ENCODE results near the gene AARS1.
"Not testable (repeated sequence)": the region's sequence is repeated elsewhere in the genome, so short reads cannot be mapped to it uniquely, and the experiment has no call there.

Gene AARS1

DNA sequence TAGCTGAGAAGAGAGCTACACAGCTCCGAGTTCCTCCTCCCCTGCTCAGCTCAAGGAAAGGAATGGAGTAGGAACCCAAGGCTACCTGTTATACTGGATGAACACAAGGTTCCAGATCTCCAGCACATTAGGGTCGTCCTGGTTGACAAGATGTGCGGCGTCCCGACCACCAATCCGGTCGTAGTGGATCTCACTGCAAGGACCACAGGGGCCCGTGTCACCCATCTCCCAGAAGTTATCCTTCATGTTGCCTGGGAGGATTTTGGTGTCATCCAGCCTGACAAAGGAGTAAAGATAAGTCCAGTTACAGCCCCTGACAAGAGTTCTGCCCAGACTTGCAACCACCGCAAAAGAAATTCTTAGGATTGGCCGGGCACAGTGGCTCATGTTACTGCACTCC lies 17.6 kb downstream of the AARS1 start:
- DNase-seq (ENCODE audit: low read depth), result no peak

DNA sequence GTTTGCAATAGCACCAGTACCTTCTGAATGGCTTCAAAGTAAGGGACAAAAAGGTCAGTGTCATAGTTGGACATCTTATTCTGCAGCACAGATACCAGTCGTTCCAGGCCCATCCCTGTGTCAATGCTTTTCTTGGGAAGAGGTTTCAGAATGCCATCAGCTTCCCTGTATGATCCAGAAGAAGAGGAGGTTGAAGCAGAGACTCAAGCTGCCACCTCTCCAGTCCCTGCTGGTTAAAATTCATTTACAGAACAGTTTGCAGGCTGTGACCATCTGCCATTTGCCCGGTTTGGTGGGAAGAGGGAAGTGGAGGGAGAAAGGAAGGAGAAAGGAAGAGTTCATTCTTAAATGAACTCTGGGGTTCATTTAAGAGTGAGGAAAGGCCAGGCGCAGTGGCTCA lies 19.1 kb downstream of the AARS1 start:
- DNase-seq (ENCODE audit: low read depth), result no peak

DNA sequence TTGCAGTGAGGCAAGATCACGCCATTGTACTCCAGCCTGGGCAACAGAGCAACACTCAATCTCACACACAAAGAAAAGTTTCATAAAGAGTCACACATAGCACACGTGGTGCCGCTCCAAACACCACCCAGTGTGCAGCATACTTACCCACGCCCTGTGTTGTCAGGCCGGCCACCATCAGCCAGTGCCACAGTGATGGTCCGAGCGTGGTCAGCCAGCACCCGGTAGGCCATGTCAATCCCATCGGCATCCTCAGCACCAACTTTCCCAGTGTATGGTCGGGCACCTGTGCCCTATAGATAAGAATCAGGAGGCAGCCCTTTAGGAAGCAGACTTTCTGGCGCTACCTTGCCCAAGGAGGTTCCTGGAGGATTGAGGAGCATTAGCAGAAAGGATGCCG lies 19.8 kb downstream of the AARS1 start:
- no peak for DNase-seq (ENCODE audit: low read depth)

DNA sequence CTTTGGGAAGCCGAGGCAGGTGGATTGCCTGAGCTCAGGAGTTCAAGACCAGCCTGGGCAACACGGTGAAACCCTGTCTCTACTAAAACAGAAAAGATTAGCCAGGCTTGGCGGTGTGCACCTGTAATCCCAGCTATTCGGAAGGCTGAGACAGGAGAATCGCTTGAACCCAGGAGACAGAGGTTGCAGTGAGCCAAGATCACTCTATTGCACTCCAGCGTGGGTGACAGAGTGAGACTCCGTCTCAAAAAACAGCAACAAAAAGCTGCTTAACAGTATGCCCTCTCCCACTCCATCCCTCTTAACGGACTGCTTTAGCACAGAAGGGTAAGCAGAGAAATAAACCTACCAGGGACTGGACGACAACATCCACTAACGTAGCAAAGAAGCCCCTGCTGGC lies 21.4 kb downstream of the AARS1 start:
- DNase-seq (ENCODE audit: low read depth), result not testable (repeated sequence)

DNA sequence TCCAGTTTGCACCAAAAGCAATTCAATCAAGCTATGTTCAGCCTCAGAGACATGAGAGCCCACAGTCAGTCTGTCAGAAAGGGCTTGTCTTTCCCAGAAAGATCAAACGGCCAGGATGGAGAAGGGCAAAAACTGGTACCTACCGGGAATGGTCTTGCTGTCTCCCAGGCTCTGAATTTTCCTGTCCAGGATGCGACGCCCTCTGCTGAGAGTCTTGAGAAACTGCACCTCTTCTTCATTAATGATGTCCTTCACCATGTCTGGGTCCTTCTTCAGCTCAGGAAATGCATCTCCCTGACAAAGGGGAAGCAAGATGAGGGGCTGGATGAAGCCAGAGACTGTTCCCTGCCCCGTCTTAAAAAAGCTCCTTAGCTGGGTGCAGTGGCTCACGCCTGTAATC lies 21.8 kb downstream of the AARS1 start:
- DNase-seq (ENCODE audit: low read depth), result no peak

DNA sequence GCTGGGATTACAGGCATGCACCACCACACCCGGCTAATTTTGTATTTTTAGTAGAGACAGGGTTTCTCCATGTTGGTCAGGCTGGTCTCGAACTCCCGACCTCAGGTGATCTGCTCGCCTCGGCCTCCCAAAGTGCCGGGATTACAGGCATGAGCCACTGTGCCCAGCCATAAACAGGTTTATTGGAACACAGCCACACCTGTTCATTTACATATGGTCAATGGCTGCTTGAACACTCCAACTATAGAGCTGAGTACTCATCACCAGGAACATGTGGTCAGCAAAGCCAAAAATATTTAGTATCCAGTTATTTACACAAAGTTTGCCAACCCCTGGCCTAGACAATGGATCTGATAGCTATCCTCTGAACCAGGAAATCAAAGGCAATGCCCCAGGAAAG lies 29.4 kb downstream of the AARS1 start:
- not testable (repeated sequence) for DNase-seq (ENCODE audit: low read depth)

DNA sequence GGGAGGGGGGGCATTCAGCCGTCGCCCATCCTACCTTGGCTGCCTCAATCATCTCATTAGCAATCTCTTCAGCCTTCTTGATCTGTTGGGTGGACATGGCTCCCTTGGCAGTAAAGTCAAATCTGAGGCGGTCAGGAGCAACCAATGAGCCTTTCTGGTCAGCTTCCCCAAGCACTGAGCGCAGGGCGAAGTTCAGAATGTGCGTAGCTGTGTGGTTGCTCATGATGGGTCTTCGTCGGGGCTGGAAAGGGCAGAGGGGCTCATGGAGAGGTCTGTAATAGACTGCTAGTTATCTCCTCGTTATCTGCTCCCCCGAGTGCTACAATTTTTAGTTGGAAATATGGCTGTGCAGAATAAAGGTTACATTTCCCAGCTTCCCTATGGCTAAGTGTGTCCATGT lies 30.4 kb downstream of the AARS1 start:
- DNase-seq (ENCODE audit: low read depth), result no peak

DNA sequence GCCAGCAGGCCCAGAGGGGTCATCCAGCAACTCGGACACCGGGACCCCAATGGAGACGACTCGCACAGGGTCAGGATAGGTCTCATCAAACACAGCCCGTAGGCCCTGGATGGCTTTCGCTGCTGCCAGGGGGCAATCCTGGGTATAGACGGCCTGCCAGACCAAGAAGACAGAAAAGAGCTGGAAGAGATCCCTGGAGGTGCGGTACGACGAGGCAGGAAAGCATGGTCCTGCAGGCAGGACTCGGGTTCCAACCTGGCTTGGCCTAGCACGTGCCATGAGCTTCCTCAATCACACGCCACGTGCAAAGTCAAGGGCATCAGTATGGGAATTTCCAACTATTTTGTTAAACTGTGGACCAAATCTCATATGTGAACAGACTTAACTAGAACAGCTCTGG lies 31.2 kb downstream of the AARS1 start:
- no peak for DNase-seq (ENCODE audit: low read depth)

DNA sequence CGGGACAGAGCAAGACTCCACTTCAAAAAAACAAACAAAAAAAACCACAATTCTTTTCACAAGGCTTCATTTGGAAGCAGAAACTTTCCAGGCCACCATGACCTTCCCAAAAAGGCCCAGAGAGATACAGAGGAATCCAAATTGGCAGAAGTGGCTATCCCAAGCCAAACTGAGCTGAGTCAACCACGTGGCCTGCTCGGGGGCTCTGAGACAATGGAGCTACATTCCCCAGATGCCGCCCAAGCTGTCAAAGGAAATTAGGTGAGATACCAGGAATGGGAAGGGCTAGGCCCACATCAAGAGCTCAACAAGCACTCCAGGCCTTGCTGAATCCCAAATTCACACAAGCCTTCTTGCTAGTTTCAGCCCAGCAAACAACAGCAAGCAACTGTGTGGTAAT lies 31.9 kb downstream of the AARS1 start:
- no peak for DNase-seq (ENCODE audit: low read depth)

DNA sequence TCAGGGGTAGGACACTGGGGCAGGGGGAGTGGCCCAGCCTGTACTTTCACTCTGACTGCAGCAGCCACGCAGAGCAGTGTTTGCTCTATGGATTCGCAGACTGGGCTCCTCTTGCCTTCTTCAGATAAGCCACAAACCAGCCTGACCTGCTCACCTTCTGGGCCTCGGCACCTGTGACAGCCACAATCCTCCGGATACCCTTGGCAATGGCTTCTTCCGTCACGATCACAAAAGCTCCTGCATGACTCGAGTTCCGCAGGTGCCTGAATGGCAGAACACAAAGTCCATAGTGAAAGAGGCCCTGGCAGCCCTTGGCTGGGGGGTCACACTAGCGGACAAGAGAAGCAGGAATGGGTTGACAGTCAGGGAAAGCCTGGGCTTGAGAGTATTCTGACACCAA lies 33.7 kb downstream of the AARS1 start:
- DNase-seq (ENCODE audit: low read depth), result no peak

DNA sequence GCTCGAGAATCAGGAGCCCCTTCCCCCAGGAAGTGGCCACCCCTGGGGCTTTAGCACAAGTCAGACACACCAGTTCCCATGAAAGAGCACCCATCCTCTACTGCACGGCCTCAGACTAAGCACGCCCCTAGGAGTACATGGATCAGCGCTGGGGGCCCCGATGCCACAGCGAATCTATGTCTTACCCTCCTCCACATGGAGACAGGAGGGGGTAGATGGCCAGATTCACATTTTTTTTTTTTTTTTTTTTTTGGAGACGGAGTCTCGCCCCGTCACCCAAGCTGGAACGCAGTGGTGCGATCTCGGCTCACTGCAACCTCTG lies 34.4 kb downstream of the AARS1 start:
- no peak for DNase-seq (ENCODE audit: low read depth)

DNA sequence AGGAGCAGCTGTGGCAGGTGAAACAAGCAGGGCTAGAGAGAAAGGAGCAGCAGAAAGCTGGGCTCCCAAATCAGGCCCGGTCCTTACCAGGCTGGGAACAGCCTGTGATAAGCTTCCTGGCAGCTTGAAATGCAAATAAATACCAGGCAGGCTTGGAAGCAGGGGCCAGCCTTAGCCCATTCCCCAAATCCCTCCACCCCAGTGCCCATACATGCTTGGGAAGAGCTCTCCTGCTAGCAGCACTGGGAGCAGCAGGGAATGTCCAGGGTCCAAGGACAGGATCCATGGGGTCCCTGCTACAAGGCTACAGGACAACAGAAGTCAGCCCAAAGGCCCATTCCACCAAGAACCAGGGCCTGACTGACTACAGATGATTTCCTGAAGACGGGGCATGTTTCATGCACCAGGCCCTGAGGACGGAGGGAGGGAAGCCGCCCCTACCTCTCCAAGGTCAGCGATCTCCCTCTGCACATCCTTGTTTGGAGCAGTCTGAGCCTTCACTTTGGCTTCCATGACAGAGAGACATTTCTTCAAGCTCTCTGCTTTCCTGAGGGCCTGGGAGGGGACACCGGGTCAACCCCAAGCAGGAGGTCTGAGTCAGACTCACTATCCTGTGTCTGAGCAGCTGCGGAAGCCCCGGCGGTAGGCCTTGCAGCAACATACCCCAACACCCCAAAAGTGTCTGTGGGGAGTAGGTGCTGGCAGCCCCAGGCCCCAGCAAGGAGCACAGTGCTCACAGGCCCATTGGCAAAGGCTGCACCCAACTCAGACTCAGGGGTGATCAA lies 34.9 kb downstream of the AARS1 start:
- no peak for DNase-seq (ENCODE audit: low read depth)

DNA sequence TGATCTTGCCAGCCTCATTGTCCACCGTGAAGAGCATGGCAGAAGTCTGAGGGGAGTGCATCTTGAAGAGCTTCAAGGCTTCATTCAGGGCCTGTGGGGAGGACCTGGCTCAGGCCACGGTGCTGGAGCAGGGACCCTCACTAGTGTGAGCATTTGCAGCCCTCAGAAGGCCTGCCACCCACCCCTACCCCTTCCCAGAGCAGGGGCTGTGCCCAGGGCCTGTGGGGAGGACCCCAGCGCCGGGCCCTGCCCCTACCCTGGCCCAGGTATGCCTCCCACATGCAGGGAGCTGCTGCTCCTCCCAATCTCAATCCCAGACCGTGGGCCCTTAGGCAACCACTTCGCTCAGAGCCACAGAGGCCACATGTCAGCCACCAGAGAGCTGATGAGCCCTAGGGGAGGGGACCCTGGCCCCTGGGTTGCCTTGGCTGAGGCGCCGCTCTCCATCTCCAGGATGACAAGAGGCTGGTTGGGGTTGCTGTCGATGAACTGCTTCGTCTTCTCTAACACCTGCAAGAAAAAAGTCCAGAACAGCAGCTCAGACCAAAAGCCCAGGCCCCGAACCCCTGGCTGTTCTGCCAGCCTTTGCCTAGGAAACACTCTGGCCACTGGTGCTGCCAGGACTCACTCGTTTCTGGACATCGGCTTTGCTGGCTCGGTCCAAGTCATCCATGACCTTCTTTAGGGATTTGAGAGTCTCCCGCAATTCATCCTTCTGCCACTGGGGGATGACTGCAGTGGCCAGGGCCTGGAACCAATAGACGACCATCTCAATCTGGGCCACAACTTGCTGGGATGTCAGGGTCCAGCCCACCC lies 35.8 kb downstream of the AARS1 start:
- DNase-seq (ENCODE audit: low read depth), result no peak

DNA sequence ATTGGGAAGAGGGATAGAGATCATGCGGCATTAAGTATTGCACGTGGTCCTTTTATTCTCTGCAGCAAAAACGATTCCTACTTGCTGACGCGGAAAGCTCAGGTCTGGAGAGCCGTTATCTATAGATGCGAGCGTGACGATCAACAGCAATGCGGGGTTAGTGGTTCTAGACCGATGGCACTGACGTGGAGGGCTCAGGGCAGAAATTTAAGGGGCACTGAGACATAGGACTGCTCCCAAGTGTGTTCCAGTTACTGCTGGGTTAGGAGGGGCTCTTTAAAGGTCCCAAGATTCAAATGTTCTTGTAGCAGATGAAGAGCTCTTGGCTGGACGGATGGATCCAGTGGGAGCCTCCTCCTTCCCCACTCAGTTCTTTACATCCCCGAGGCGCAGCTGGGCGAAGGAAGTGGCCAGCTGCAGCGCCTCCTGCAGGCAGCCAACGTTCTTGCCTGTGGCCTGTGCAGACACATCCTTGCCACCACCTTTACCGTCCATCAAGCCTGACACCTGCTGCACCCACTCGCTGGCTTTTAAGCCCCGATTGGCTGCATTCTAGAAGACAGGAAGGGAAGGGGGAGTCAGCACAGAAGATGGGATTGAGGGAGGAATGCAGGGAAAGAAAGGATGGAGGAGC lies 36.8 kb downstream of the AARS1 start:
- DNase-seq (ENCODE audit: low read depth), result no peak

DNA sequence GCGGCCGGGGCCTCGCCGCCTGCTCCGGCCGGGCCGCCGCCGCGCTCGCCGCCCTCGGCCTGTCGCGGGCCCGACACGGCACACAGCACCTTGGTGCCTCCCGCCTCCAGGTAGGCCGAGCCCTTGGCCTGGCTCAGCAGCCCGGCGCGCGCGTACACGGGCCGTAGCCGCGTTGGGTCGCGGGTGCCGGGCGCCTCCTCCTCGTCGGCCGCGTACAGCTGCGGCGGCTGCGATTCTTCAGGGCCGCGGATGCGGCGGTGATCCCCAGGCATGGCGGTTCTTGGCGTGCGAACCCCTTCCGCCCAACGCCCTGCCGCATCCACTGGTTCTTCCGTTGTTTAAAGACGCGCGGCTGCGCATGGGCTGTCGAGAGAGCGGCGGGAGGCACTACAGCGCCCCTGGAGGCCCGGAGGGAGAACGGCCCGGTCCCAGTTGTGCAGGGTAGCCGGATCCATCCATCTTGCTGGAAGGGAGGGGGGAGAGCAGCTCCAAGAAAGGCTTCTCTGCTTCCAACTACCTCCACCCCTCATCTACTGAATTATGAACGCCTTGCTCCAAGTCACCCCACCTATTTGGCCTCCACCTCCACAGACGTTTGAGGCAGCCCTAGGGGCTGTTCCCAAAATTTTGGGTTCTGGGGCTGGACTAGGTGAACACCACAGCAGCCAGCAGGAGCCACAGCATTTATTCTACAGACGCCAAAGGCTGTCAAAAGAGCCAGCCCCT lies 37.5 kb downstream of the AARS1 start, which contains the start of gene EXOSC6:
Gene EXOSC6 (minus strand): TSS at position 312 of the 726 bp plus-strand sequence. CDS start 40 bp downstream, at position 272.
- peak; percentile 55 for DNase-seq (ENCODE audit: low read depth)

DNA sequence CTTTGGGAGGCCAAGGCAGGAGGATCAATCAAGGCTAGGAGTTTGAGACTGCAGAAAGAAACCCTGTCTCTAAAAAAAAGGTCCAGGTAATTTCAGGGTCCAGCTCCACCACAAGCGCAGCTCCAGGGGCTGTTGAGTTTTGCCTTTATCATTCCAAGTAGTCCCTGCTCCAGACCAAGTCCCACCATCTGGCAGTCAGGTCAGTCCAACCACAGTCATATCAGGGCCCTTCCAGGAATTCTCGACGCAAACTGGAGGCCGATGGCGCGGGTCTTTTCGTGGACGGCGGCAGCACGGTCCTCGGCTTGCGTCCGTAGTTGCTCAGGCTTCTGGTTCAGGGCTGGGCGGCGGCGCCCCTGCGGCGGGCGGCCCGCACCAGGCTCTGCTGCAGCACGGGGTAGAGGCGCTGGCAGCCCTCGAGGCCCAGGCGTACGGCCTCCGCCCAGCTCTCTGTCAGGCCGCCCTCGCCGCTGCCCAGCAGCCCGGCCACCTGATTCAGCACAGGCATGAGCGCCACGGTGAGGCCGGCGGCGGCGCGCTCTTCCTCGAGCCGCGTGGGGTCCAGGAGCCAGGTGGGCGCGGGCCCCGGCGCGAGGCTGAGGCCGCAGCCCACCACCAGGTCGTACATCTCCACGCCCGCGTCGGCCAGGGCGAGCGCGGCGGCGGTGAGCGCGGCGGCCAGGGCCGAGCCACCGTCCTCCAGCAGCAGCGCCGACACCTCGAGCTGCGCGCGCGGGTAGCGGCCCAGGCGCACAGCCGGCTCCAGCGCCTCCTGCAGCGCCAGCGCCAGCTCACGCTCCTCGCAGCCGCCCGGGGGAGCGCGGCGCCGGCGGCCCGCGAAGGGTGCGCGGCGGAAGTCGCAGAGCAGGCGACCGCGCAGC lies 38.3 kb downstream of the AARS1 start:
- DNase-seq (ENCODE audit: low read depth), result no peak

DNA sequence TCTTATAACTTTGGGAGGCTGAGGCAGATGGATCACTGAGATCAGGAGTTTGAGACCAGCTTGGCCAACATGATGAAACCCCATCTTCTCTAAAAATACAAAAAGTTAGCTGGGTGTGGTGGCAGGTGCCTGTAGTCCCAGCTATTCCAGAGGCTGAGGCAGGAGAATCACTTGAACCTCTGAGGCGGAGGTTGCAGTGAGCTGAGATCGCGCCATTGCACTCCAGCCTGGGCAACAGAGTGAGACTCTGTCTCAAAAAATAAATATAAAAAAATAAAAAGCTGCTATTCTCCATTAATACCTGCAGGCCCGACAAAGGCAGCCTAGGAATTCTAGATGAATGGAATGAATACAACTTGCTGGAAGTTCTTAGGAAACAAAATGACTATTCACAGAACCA lies 39.6 kb downstream of the AARS1 start:
- DNase-seq (ENCODE audit: low read depth), result not testable (repeated sequence)

DNA sequence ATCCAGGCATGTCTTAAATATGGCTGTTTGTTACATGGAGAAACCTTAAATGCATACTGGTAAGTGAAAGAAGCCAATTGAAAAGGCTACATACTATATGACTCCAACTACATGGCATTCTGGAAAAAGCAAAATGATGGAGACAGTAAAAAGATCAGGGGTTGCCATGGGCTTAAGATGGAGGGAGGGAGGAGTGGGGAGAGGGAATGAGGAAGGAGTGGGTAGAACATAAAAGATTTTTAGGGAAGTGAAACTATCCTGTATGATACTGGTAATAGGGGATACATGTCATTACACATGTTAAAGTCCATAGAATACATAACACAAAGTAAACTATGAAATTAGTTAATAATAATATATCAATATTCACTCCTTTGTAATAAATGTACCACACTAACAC lies 50.5 kb downstream of the AARS1 start:
- DNase-seq (ENCODE audit: low read depth), result not testable (repeated sequence)

DNA sequence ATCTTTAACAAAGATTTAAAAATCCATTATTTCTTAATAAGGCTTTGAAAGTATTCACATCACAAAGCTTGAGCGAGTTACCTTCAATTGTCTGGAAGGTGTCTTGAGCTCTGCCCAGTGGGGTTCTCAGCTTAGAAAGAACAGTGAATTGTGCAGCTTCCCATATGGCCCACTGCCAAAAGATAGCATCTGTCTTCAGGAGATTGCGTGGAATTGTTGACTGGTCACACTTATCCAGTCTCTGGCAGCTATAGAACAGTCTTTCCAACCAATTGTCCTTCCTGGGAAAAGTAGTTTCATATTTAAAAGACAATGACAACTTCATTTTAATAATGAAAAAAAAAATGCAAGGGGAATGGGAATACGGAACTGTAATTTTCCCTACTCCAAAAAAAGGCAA lies 57.5 kb downstream of the AARS1 start:
- not testable (repeated sequence) for DNase-seq (ENCODE audit: low read depth)

DNA sequence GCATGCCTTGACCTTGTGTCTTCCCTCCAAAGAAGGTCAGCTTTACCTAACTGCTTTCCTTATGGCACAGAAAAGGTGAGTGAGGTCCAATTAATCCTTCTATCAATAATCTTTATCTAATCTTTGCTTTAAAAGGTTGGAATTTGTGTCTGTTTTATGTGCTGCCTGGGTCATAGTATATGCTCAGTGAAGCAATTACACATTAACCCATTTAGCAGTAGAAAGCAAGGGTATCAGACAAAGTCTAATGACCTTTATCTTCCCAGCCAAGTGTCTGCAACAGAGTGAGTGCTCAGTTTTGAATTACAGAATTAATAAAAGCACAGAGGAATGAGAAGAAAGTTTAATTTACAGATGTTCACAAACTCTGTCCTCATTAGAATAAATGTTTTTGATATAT lies 63.3 kb downstream of the AARS1 start:
- not testable (repeated sequence) for DNase-seq (ENCODE audit: low read depth)

DNA sequence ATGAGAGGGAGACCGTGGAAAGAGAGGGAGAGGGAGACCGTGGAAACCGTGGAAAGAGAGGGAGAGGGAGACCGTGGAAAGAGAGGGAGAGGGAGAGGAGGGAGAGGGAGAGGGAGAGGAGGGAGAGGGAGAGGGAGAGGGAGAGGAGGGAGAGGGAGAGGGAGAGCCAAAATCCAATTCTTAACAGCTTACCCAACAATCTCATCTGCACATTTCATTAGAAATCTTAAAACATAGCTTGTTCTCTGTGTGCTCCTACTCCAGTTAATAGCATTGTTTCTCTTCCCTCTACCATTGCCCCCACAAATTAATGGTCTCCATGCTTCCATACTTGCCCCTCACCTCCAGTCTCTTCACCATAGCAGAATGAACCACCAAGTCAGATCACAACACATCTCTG lies 63.9 kb downstream of the AARS1 start:
- DNase-seq (ENCODE audit: low read depth), result not testable (repeated sequence)

All from non-pigmented ciliary epithelial cell (primary cell).